ENCODE measurements around the gene CECR2.

CECR2 gene

DNA sequence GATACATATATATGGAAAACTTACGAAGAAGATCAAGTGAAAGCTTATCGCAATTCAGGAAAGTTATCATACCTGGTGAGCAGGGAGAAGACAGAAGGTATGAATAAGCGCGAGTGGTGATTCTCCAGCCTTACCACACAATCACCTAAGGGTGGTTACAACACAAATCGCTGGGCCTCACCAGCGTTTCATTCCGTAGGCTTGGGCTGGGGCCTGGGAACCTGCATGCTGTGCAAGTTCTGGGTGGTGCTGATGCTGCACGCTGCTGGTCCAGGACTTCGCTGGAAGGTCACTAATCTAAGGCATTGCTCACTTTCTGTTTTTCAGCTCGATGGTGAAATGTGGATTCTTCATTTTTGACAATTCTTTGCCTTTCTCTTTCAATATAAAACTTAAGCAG, 117.5 kb downstream of the CECR2 start:
- Histone ChIP-seq H3K9ac (ENCODE audit: low read depth, low read length, poor library complexity) (no peak overlapping the region), H2BK5ac (ENCODE audit: low read length) (no peak overlapping the region), H4K91ac (ENCODE audit: low read depth, low read length, poor library complexity) (no peak overlapping the region), H3K27me3 (ENCODE audit: control insufficient read depth in 3 of 3, insufficient read depth in 3 of 3, low read depth in 1 of 3, low read length in 3 of 3) (no peaks in the 10 kb centered on the region), H2BK120ac (ENCODE audit: low read depth, low read length) (no peak overlapping the region), H3K36me3 (replicated peaks in 1 of 2; ENCODE audit: control insufficient read depth in 2 of 2, insufficient read depth in 2 of 2, low read length in 2 of 2) (peaks cover 10 to 58% of the 10 kb centered on the region in 2 donors), H3K14ac (ENCODE audit: low read length) (no peak overlapping the region), H3K9me3 (replicated peaks in 1 of 2; ENCODE audit: control insufficient read depth in 2 of 2, insufficient read depth in 1 of 2, low read depth in 1 of 2, low read length in 2 of 2) (peaks cover 0 to 2% of the 10 kb centered on the region in 2 donors), H2BK15ac (ENCODE audit: low read length) (no peak overlapping the region), H3K4ac (ENCODE audit: low read length) (no peak overlapping the region), H3K4me2 (ENCODE audit: insufficient read depth, low read length, poor library complexity, severe bottlenecking) (no peak overlapping the region), H3K4me1 (ENCODE audit: control insufficient read depth in 2 of 2, insufficient read depth in 1 of 2, low read depth in 1 of 2, low read length in 2 of 2) (peaks cover 0 to 4% of the 10 kb centered on the region in 2 donors), H2BK12ac (ENCODE audit: low read length) (no peak overlapping the region), H3K23ac (ENCODE audit: low read depth, low read length, poor library complexity) (no peak overlapping the region), H3K79me1 (ENCODE audit: low read depth, low read length) (peaks cover 3% of the 10 kb centered on the region), H2AK5ac (ENCODE audit: low read depth, low read length) (no peak overlapping the region), H4K8ac (ENCODE audit: low read depth, low read length) (no peak overlapping the region), H3K18ac (ENCODE audit: low read length) (peak overlapping the region; percentile 73), H3K27ac (replicated peaks; ENCODE audit: low read length) (no peak overlapping the region), H2AFZ (ENCODE audit: low read length) (no peak overlapping the region), H3K4me3 (ENCODE audit: low read length in 2 of 2) (no peak overlapping the region)
- no CpG with 5 or more reads among the region's 10 CpGs for WGBS, 2 donors (ENCODE audit: extremely low coverage in 2 of 2, insufficient read length in 2 of 2, insufficient replicate concordance in 1 of 2)
- no peak for DNase-seq (ENCODE audit: low spot score)

DNA sequence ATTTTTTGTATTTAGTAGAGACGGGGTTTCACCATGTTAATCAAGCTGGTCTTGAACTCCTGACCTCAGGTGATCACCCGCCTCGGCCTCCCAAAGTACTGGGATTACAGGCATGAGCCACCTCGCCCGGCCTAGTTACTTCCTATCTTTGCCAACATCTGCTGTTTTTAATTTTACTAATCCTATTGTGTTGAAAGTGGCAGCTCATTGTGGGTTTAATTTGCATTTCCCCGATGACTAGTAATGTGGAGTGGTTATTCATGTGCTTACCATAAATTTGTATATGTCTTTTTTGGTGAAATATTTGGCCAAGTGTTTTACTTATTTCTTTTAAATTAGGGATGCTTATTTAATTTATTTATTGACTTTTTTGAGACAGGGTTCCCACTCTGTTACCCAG, 119.8 kb downstream of the CECR2 start:
- no peak overlapping the region for H2BK15ac ChIP-seq (ENCODE audit: low read length)
- no peak overlapping the region for H2BK12ac ChIP-seq (ENCODE audit: low read length)
- H4K8ac ChIP-seq (ENCODE audit: low read depth, low read length) = no peak overlapping the region
- H3K9me3 ChIP-seq (replicated peaks in 1 of 2; ENCODE audit: control insufficient read depth in 2 of 2, insufficient read depth in 1 of 2, low read depth in 1 of 2, low read length in 2 of 2) = peaks cover 0 to 2% of the 10 kb centered on the region in 2 donors
- H2BK5ac ChIP-seq (ENCODE audit: low read length) = no peak overlapping the region
- H4K91ac ChIP-seq (ENCODE audit: low read depth, low read length, poor library complexity) = no peak overlapping the region
- peaks cover 1% of the 10 kb centered on the region for H3K79me1 ChIP-seq (ENCODE audit: low read depth, low read length)
- no peak overlapping the region for H3K14ac ChIP-seq (ENCODE audit: low read length)
- no CpG with 5 or more reads among the region's 6 CpGs for WGBS, 2 donors (ENCODE audit: extremely low coverage in 2 of 2, insufficient read length in 2 of 2, insufficient replicate concordance in 1 of 2)
- H3K27ac ChIP-seq (replicated peaks; ENCODE audit: low read length) = no peak overlapping the region
- H3K4ac ChIP-seq (ENCODE audit: low read length) = no peak overlapping the region
- H2AFZ ChIP-seq (ENCODE audit: low read length) = no peak overlapping the region
- H2BK120ac ChIP-seq (ENCODE audit: low read depth, low read length) = no peak overlapping the region
- no peak overlapping the region for H3K4me2 ChIP-seq (ENCODE audit: insufficient read depth, low read length, poor library complexity, severe bottlenecking)
- no peak overlapping the region for H2AK5ac ChIP-seq (ENCODE audit: low read depth, low read length)
- H3K9ac ChIP-seq (ENCODE audit: low read depth, low read length, poor library complexity) = no peak overlapping the region
- no peak overlapping the region for H3K23ac ChIP-seq (ENCODE audit: low read depth, low read length, poor library complexity)
- H3K4me1 ChIP-seq (ENCODE audit: control insufficient read depth in 2 of 2, insufficient read depth in 1 of 2, low read depth in 1 of 2, low read length in 2 of 2) = peaks cover 8 to 10% of the 10 kb centered on the region in 2 donors
- H3K18ac ChIP-seq (ENCODE audit: low read length) = no peak overlapping the region
- peaks cover 8 to 40% of the 10 kb centered on the region in 2 donors for H3K36me3 ChIP-seq (replicated peaks in 1 of 2; ENCODE audit: control insufficient read depth in 2 of 2, insufficient read depth in 2 of 2, low read length in 2 of 2)
- no peak for DNase-seq (ENCODE audit: low spot score)
- H3K4me3 ChIP-seq (ENCODE audit: low read length in 2 of 2) = no peak overlapping the region
- no peaks in the 10 kb centered on the region for H3K27me3 ChIP-seq (ENCODE audit: control insufficient read depth in 3 of 3, insufficient read depth in 3 of 3, low read depth in 1 of 3, low read length in 3 of 3)

DNA sequence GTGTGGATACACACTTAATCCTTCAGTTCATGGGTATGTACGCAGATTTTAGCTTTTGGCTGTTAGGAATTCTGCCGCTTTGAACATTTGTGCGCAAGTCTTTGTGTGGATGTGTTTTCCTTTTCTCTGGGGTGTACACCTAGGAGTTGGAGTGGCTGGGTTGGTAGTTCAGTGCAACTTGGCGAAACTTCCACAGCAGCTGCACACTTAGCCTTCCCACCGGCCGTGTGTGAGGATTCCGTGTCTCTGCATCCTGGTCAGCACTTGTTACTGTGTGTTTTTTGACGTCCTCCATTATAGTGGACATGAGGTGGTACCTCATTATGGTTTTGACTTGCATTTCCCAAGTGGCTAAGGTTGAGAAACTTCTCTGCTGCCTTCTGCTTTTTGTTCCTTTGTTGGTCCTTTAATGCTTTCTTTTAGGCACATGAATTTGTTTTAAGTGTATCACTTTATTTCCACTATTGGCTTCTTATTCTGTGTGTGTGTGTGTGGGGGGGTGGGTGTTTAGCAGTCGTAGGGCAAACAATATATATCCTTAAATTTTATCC, 121.9 kb downstream of the CECR2 start:
- DNase-seq (ENCODE audit: low spot score) = no peak
- no peak overlapping the region for H3K14ac ChIP-seq (ENCODE audit: low read length)
- H2AK5ac ChIP-seq (ENCODE audit: low read depth, low read length) = no peak overlapping the region
- H3K23ac ChIP-seq (ENCODE audit: low read depth, low read length, poor library complexity) = no peak overlapping the region
- H3K9ac ChIP-seq (ENCODE audit: low read depth, low read length, poor library complexity) = no peak overlapping the region
- peaks cover 8 to 10% of the 10 kb centered on the region in 2 donors for H3K4me1 ChIP-seq (ENCODE audit: control insufficient read depth in 2 of 2, insufficient read depth in 1 of 2, low read depth in 1 of 2, low read length in 2 of 2)
- no peak overlapping the region for H2BK120ac ChIP-seq (ENCODE audit: low read depth, low read length)
- no CpG with 5 or more reads among the region's 9 CpGs for WGBS, 2 donors (ENCODE audit: extremely low coverage in 2 of 2, insufficient read length in 2 of 2, insufficient replicate concordance in 1 of 2)
- H2BK5ac ChIP-seq (ENCODE audit: low read length) = no peak overlapping the region
- peaks cover 2% of the 10 kb centered on the region for H3K79me1 ChIP-seq (ENCODE audit: low read depth, low read length)
- no peak overlapping the region for H2BK15ac ChIP-seq (ENCODE audit: low read length)
- no peak overlapping the region for H3K4me2 ChIP-seq (ENCODE audit: insufficient read depth, low read length, poor library complexity, severe bottlenecking)
- no peak overlapping the region for H4K91ac ChIP-seq (ENCODE audit: low read depth, low read length, poor library complexity)
- no peak overlapping the region for H2BK12ac ChIP-seq (ENCODE audit: low read length)
- no peak overlapping the region for H3K4ac ChIP-seq (ENCODE audit: low read length)
- no peaks in the 10 kb centered on the region for H3K27me3 ChIP-seq (ENCODE audit: control insufficient read depth in 3 of 3, insufficient read depth in 3 of 3, low read depth in 1 of 3, low read length in 3 of 3)
- H3K36me3 ChIP-seq (replicated peaks in 1 of 2; ENCODE audit: control insufficient read depth in 2 of 2, insufficient read depth in 2 of 2, low read length in 2 of 2) = peaks cover 6 to 31% of the 10 kb centered on the region in 2 donors
- no peak overlapping the region for H3K4me3 ChIP-seq (ENCODE audit: low read length in 2 of 2)
- H3K9me3 ChIP-seq (replicated peaks in 1 of 2; ENCODE audit: control insufficient read depth in 2 of 2, insufficient read depth in 1 of 2, low read depth in 1 of 2, low read length in 2 of 2) = peaks cover 0 to 2% of the 10 kb centered on the region in 2 donors
- H3K18ac ChIP-seq (ENCODE audit: low read length) = no peak overlapping the region
- H2AFZ ChIP-seq (ENCODE audit: low read length) = no peak overlapping the region
- H3K27ac ChIP-seq (replicated peaks; ENCODE audit: low read length) = no peak overlapping the region
- no peak overlapping the region for H4K8ac ChIP-seq (ENCODE audit: low read depth, low read length)

DNA sequence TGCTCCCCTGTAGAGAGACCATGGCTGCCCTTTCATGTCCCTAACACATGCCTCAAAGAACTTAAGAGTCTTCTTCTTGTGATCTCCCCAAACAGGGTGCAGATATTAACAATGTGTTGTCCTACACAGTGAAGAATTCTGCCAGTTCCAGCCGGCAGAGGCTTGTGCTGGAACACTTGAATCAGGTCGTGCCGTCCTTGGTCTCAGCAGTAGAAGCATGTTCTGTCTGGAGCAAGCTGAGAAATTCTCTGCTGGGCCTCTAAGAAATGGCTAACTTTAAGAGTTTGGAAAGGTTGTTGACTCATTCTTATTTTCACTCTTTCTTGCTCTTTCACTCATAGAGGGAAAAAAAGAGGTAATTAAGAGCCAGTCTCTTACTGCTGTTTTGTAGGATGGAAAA, 123.0 kb downstream of the CECR2 start:
- H3K4me2 ChIP-seq (ENCODE audit: insufficient read depth, low read length, poor library complexity, severe bottlenecking) = no peak overlapping the region

More for the DNA sequence above, 123.0 kb downstream of the CECR2 start:
- Histone ChIP-seq H2AK5ac (ENCODE audit: low read depth, low read length) (no peak overlapping the region), H3K9me3 (replicated peaks in 1 of 2; ENCODE audit: control insufficient read depth in 2 of 2, insufficient read depth in 1 of 2, low read depth in 1 of 2, low read length in 2 of 2) (no peaks in the 10 kb centered on the region), H2BK12ac (ENCODE audit: low read length) (no peak overlapping the region), H3K9ac (ENCODE audit: low read depth, low read length, poor library complexity) (no peak overlapping the region), H3K4me3 (ENCODE audit: low read length in 2 of 2) (no peak overlapping the region), H4K8ac (ENCODE audit: low read depth, low read length) (no peak overlapping the region), H2BK5ac (ENCODE audit: low read length) (no peak overlapping the region), H3K23ac (ENCODE audit: low read depth, low read length, poor library complexity) (no peak overlapping the region), H3K4ac (ENCODE audit: low read length) (no peak overlapping the region), H3K18ac (ENCODE audit: low read length) (no peak overlapping the region), H3K4me1 (ENCODE audit: control insufficient read depth in 2 of 2, insufficient read depth in 1 of 2, low read depth in 1 of 2, low read length in 2 of 2) (peaks cover 8 to 10% of the 10 kb centered on the region in 2 donors), H2BK120ac (ENCODE audit: low read depth, low read length) (no peak overlapping the region), H2BK15ac (ENCODE audit: low read length) (no peak overlapping the region), H3K14ac (ENCODE audit: low read length) (no peak overlapping the region), H3K36me3 (replicated peaks in 1 of 2; ENCODE audit: control insufficient read depth in 2 of 2, insufficient read depth in 2 of 2, low read length in 2 of 2) (peaks cover 4 to 30% of the 10 kb centered on the region in 2 donors), H3K79me1 (ENCODE audit: low read depth, low read length) (peaks cover 2% of the 10 kb centered on the region), H3K27ac (replicated peaks; ENCODE audit: low read length) (peak overlapping the region; percentile 1), H3K27me3 (ENCODE audit: control insufficient read depth in 3 of 3, insufficient read depth in 3 of 3, low read depth in 1 of 3, low read length in 3 of 3) (no peaks in the 10 kb centered on the region), H4K91ac (ENCODE audit: low read depth, low read length, poor library complexity) (no peak overlapping the region), H2AFZ (ENCODE audit: low read length) (no peak overlapping the region)
- DNase-seq (ENCODE audit: low spot score) = no peak
- WGBS, 2 donors (ENCODE audit: extremely low coverage in 2 of 2, insufficient read length in 2 of 2, insufficient replicate concordance in 1 of 2) = no CpG with 5 or more reads among the region's 3 CpGs
